Epithelial cell of prostate (primary cell): ENCODE data around the gene USP6.
"Not testable (repeated sequence)": the region's sequence is repeated elsewhere in the genome, so short reads cannot be mapped to it uniquely, and the experiment has no call there.

Source experiments
- DNase-seq: peaks from one replicate; pipeline ENCODE4 v3.0.0-alpha.2; 2011; ENCODE audit warnings: low read depth, low spot score
- H3K27ac ChIP-seq: fragments of 450-650 bp; 2 replicates; pipeline ENCODE4 v1.5.1; 2017; ENCODE audit warnings: mild to moderate bottlenecking

The USP6 gene

DNA sequence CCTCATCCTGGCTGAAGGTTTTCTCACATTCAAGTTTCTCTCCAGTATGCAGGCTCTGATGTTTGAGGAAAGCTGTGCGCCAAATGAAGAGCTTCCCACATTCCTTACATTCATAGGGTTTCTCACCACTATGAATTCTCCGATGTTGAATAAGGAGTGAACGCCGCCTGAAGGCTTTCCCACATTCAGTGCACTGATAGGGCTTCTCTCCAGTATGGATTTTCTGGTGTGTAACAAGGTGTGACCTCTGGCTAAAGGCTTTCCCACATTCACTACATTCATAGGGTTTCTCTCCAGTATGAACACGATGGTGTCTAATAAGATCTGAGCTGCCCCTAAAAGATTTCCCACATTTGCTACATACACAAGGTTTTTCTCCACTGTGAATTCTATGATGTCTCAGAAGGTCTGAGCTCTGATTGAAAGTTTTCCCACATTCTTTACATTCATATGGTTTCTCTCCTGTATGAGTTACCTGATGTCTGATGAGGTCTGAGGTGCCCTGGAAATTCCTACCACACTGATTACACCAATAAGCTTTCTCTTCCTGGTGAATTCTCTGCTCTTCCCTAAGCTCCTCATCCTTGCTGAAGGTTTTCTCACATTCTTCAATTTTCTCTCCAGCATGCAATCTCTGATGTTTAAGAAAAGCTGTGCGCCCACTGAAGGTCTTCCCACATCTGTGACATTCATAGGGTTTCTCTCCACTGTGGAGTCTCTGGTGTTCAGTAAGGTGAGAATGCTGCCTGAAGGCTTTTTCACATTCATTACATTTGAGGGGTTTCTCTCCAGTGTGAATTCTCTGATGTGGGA, 67.0 kb downstream of the USP6 start:
- DNase-seq: no peak

DNA sequence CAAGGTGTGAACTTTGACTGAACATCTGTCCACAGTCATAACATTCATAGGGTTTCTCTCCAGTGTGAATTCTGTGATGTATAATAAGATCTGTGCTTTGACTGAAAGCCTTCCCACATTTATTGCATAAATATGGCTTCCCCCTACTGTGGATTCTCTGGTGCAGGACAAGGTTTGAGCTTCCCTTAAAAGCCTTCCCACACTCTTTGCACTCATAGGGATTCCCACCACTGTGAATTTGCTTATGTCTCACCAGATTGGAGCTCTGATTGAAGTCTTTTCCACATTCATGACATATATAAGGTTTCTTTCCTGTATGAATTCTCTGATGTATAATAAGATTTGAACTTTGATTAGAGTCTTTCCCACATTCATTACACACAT, 67.6 kb downstream of the USP6 start:
- DNase-seq: no peak
- H3K27ac ChIP-seq: no peak overlapping the region

More for the DNA sequence above, 67.0 kb downstream of the USP6 start:
- no peak overlapping the region for H3K27ac ChIP-seq

DNA sequence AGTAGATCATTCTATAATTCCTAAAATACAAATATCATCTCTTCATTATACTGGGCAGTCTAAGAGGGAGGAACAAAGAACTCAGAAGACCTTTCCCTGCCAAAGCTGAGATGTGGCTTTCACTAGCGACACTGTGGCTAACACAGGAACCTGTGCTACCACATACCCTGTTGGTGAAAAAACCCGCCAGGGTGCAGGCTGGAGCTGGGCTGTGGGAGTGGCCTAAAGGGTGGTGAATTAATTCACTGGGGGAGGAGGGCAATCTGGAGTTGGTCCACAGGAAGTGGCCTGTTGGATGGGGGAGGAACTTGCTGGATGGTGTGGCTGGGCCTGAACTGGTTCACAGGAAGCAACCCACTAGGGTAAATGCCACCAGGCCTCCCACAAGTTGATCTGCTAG, 68.5 kb downstream of the USP6 start:
- H3K27ac ChIP-seq: no peak overlapping the region
- no peak for DNase-seq

DNA sequence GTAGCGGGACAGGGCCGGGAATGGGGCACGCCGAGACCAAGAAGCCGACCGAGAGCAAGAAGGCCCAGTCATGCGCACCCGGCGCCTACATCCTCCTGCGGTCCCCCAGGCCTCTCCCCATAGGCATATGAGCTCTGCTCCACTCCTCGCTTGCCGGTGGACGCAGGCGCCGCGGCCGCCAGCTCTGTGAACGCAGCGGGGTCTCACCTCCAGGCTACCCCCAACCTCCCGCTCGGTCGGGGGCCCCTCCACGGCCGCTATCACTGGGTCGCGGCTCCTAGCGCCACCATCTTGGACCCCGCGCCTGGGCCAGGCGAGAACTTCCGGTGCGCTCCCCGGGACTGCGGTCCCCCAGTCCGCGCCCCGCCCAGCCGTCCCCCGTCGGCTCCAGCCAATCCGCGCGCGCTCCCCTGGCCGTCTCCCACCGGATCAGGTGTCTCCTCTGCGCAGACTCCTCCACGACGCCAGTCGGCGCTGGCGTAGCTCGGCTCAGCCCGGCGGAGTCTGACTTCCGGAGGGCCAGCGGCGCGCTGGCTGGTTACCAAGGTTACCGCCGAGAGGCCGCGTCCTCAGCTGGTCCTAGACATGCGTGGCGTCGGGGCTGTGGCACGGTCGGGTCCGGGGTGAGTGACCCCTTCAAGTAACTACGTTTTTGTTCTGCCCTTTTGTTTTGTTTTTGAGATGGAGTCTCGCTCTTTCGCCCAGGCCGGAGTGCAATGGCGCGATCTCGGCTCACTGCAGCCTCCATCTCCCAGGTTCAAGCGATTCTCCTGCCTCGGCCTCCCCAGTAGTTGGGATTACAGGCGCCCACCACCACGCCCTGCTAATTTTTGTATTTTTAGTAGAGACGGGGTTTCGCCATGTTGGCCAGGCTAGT, 75.9 kb downstream of the USP6 start, which contains the start of gene ZNF594:
ZNF594 (minus strand) TSS at position 328 of the 877 bp plus-strand sequence. CDS start 7,612 bp downstream, outside the sequence.
- H3K27ac ChIP-seq: peak within 1 kb of the TSS; percentile 15
- peak; percentile 55 for DNase-seq

DNA sequence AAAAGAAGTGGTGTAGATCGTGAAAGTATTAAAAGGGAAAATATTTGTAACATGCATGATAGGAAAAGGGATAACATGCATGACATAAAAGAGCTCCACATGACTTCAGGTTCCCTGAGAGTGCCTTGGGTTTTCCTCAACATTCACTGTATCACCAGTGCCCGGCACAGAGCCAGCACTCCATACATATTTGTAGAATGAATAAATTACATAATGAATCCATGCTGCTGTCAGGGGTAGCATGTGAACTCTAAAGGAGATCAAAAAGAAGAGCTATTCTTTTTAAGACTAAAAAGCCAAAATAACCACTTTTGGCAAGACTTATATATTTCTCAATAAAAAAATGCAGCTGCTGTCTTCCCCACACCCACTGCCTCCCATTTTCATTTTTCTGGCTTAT, 78.5 kb downstream of the USP6 start:
- no peak for DNase-seq
- H3K27ac ChIP-seq: no peak overlapping the region

DNA sequence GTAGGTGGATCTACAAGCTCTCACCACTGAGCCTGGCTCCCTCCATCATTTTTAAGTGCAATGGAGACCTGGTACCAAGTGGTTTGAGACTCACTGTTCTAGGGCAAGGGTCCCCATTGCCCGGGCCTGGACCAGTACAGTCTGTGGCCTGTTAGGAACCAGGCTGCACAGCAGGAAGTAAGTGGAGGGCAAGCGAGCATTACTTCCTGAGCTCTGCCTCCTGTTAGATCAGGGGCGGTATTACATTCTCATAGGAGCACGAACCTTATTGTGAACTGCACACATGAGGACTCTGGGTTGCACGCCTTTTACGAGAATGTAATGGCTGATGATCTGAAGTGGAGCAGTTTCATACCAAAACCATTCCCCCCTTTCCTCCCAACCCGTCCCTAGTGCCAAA, 82.6 kb downstream of the USP6 start:
- no peak for DNase-seq
- H3K27ac ChIP-seq: no peak overlapping the region

DNA sequence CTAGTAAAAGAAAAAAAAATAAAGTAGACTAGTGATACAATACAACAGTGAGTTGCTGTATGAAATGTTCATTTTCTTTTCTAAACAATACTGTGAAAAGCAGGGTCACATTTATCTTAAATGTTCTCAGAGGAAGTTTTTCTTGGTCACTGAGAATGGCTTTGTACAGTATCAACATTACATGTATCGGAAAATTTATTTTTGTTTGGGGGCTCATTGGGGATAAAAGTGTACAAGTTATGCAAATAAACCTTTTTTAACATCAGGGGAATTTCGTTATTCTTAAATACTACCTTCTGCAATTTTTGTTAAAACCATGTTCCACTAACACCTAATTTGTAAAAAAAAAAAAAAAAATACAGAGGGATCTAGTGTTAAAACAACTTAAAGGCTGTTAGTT, 84.5 kb downstream of the USP6 start:
- H3K27ac ChIP-seq: no peak overlapping the region
- no peak for DNase-seq

DNA sequence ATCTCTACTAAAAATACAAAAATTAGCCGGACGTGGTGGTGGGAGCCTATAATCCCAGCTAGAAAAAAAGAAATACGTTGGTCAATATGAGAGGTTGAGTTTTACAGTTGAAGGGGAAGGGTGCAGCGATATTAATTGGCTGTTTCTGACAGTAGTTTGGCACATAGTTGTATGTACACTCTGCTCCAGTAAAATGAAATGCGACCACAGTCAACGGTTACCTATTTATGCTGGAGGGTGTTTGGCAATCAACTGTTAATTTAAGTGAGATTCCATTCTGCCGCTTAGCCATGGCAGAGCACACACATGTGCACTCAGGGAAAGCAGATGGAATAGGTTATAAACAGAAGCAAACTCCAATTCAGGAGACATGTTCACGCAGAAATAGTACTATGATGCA, 85.2 kb downstream of the USP6 start:
- DNase-seq: no peak
- no peak overlapping the region for H3K27ac ChIP-seq

DNA sequence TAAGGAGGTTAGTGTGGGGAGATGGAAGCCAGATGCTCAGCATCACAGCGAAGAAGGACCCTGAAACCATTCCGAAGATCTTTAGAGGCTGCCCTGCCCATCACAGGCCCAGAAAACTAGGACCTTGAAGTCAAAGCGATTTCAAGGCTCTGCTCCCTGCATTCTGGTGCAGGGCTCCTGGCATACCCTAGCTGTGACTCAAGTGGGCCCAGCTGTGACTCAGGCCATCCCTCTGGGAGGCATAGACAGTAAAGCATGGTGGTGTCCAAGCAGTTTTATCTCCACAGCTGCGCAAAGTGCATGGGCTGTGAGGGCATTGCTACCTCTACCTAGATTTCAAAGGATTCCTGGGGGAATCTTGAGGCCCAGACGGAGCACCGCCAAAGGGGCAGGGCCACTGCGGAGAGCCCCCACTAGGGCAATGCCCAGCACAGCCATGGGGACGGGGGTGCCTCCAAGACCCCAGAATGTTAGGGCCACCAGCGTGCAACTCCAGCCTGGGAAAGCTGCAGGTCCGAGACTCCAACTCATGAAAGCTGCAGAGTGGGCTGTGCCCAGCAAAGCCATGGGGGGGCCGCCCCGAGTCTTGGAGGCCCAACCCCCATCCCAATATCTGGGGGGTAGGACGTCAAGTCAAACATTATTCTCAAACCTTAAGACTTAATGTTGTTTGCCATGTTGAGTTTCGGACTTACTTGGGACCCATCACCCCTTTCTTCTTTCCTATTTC, 87.5 kb downstream of the USP6 start:
- DNase-seq: no peak
- no peak overlapping the region for H3K27ac ChIP-seq

DNA sequence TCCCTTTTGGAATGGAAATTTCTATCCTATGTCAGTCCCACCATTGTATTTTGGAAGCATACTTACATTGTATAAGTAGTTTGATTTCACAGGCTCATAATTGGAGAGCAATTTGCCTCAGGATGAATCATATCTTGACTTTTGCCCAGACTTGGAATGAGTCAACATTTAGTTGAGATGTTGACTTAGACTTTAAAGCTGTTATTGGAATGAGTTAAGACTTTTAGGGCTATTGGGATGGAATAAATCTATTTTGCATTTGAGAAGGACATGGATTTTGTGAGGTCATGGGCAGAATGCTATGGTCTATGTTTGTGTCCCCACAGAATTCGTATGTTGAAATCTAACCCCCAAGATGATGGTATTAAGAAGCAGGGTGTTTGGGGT, 88.1 kb downstream of the USP6 start:
- no peak for DNase-seq

DNA sequence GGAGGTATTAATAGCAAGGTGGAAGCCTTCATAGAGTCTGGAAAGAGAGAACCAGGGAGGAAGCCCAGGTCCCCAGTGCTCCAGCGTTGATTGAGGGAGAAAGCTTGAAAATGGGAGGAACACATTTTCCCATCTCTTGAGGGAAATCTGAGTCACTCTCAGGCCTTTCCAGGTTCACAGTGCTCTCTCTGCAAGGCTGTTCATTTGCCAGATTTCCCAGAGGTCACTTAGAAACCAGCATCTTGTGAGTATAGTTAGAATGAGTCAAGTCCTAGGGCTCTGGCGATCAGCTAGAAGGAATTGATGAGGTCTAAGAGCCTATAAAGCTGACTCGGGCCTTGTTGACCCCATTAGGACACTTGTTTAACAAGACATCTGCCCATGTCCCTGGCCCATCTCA, 93.6 kb downstream of the USP6 start:
- H3K27ac ChIP-seq: no peak overlapping the region
- no peak for DNase-seq

More for the DNA sequence above, 88.1 kb downstream of the USP6 start:
- H3K27ac ChIP-seq: no peak overlapping the region

DNA sequence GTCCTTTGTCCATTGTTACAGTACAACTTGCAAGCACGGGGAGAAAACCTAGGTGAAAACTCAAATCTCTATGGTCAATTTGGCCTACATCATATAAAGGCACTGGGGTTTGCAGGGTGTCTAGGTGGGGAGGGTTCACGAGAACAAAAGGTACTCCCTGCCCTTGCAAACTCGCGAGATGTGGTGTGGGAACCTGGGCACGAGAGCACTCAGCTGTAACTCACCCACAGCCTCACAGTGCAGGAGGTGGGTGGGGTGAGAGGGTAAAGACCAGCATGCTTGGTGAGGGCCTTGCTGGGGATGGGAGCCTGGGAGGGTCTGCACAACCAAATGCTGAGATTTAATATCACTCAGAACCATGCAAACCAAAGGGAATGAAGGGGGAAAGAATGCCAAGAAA, 94.3 kb downstream of the USP6 start:
- H3K27ac ChIP-seq: no peak overlapping the region
- DNase-seq: no peak

DNA sequence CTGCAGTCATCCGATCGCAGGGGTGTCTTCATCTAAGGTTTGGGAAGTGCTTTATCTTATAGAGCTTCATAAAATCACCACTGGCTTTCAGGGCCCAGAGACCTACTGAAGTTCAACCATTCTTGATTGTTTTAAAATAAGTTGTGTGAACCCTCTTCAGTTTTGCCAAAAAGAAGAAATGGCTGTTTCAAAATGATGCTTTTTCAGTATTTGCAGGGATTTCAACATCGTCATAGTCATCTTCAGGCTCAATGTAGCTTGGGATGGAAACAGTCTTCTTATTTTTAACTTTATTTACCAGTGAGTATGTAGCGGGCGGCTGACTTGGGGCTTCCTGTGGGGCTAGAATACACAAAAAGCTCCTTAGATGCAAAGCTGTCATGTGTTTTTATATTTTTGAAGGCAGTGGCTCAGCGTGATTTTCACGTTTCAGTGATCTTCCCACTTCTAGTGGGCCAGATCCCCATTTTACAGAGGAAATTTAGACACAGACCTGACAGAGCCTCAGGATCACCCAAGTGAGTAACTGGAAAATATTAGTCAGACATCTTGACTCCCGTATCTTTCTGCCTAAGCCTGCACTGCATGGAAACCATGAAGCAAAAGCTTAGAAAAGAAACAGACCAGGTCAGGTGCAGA, 94.9 kb downstream of the USP6 start:
- H3K27ac ChIP-seq: no peak overlapping the region
- no peak for DNase-seq

DNA sequence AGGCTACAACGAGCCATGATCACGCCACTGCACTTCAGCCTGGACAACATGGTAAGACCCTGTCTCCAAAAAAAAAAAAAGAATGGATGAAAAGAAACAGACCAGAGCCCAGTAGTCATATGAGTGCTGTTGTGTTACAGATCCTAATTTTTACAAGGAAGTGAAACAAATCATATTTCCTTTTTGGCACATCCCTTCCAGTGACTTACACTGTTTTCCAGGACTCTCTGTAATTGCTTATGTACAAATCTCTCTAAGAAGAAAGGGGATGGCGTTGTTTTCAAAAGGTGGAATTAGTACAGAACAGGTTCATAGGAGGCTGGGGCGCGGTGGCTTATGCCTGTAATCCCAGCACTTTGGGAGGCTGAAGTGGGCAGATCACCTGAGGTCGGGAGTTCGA, 95.6 kb downstream of the USP6 start:
- H3K27ac ChIP-seq: no peak overlapping the region
- no peak for DNase-seq

DNA sequence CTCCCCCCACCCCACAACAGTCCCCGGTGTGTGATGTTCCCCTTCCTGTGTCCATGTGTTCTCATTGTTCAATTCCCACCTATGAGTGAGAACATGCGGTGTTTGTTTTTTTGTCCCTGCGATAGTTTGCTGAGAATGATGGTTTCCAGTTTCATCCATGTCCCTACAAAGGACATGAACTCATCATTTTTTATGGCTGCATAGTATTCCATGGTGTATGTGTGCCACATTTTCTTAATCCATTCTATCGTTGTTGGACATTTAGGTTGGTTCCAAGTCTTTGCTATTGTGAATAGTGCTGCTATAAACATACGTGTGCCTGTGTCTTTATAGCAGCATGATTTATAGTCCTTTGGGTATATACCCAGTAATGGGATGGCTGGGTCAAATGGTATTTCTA, 101.7 kb downstream of the USP6 start:
- DNase-seq, H3K27ac ChIP-seq: not testable (repeated sequence)

DNA sequence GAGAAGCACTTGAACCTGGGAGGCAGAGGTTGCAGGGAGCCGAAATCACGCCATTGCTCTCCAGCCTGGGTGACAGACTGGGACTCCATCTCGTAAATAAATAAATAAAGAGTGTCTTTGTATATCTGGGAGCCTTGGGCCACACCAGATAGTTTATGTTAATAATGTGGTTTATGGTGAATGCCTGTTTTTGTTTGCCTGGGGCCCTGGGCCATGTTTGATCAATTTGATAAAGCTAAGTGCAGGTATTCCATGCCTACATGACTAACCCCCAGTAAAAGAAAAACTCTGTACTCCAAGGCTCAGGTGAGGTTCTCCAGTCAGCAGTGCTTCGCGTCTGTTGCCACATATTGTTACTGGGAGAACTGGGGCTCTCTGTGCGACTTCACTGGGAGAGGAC, 103.7 kb downstream of the USP6 start:
- no peak overlapping the region for H3K27ac ChIP-seq

DNA sequence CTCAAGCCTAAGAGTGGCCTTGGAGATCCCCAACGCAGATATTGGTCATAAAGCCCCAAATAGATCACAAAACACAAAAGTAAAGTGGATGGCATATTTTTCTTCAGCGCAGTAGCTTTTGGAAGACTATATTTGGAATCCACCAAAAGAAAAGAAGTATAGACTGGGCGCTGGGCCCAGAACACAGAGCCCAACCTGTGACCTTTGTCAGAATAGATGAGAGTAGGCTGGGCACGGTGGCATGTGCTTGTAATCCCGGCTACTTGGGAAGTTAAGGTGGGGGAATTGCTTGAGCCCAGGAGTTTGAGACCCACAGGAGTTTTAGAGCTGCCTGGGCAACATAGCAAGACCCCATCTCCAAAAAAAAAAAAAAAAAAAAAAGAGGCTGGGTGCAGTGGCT, 104.2 kb downstream of the USP6 start:
- DNase-seq: no peak
- no peak overlapping the region for H3K27ac ChIP-seq

More for the DNA sequence above, 103.7 kb downstream of the USP6 start:
- DNase-seq: no peak

DNA sequence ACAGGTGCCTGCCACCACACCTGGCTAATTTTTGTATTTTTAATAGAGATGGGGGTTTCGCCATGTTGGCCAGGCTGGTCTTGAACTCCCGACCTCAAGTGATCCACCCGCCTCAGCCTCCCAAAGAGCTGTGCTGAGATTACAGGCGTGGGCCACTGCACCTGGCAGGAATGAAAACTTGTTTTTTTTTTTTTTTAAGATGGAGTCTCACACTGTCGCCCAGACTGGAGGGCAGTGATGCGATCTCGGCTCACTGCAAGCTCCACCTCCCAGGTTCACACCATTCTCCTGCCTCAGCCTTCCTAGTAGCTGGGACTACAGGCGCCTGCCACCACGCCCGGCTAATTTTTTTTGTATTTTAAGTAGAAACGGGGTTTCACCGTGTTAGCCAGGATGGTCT, 106.1 kb downstream of the USP6 start:
- not testable (repeated sequence) for H3K27ac ChIP-seq, DNase-seq
